Stimulated activated CD8-positive, alpha-beta memory T cell treated with anti-CD3 and anti-CD28 coated beads, Interleukin-15, amount 100 ng/mL, for 24 hours (primary cell): ENCODE measurements around the gene AEBP2.

ENCODE experiments used
- DNase-seq: peaks from one replicate; pipeline ENCODE4 v3.0.0-alpha.2; 2020; ENCODE audit warnings: low read depth

The AEBP2 gene

GRCh38 chr12:19553175-19553574, 113.9 kb downstream of the AEBP2 start:
- no peak for DNase-seq

- no peak for DNase-seq
Measured at GRCh38 chr12:19561411-19561961, 122.2 kb downstream of the AEBP2 start.
